ENCODE results near the gene DNM1L. TPM values are rescaled to one million over a fixed set of nuclear protein-coding genes. Genes with fewer than 3 reads are reported as not detected.

DNM1L gene
- total RNA-seq (2021): 95.8 and 112 TPM in 2 replicates
- percentile 92 among the genes with signal in this experiment for Bru-seq, nascent RNA
- percentile 88 among the genes with signal in this experiment for BruChase-seq, experiment 1, labeled RNA remaining after a 2-hour chase
- BruChase-seq, experiment 2, labeled RNA remaining after a 6-hour chase: percentile 89 among the genes with signal in this experiment
- long read RNA-seq, full-length matches to known transcripts: 76 of 89 reads
- long read RNA-seq, partial matches to known transcripts: 6 of 89 reads
- long read RNA-seq, other reads (novel, unspliced or antisense): 7 of 89 reads

- POLR2A ChIA-PET (ENCODE audit: unreplicated experiment): interaction anchor here (0.6 to 0.7 kb wide), 2 partner anchors 43 to 1404 kb away, joined by 3 to 8 read pairs; no protein-coding TSS in a partner anchor
These were observed at the start of gene DNM1L for GRCh38 chr12:32679091-32679919. Gene DNM1L, plus strand, starts transcription at chr12:32679301. Its CDS starts 63 bp downstream, at chr12:32679364.

GRCh38 chr12:32641287-32641901 is 37.7 kb upstream of the DNM1L start:
- Histone ChIP-seq H3K36me3 (ENCODE audit: low read depth) (peaks cover 22% of the 10 kb centered on the region; the same call in 1 of the 2 replicates), H3F3A (ENCODE audit: insufficient read depth, low read depth) (peaks cover 4% of the 10 kb centered on the region; the same call in 1 of the 2 replicates), H3K27ac (no peak overlapping the region), H3K4me2 (no peak overlapping the region), H2AFZ (no peak overlapping the region), H3K4me1 (replicated peaks; ENCODE audit: insufficient read depth) (no peaks in the 10 kb centered on the region), H3K9me2 (ENCODE audit: insufficient read depth) (no peaks in the 10 kb centered on the region), H3K9me3 (ENCODE audit: insufficient read depth, low read depth) (no peaks in the 10 kb centered on the region; the same call in 1 of the 2 replicates), H4K20me1 (ENCODE audit: insufficient read depth) (no peaks in the 10 kb centered on the region), H3K4me3 (no peak overlapping the region), H3K27me3 (ENCODE audit: insufficient read depth, low read depth) (no peaks in the 10 kb centered on the region), H3K79me2 (ENCODE audit: low read depth) (no peaks in the 10 kb centered on the region)
- DNase-seq: no peak
- ChIA-PET CTCF (no interaction called here), POLR2A (ENCODE audit: unreplicated experiment) (interaction anchor here (0.5 kb wide), 1 partner anchor 60 kb away, joined by 7 read pairs; no protein-coding TSS in a partner anchor)
- TF ChIP-seq CTCF (conservative IDR thresholded peaks at IDR 0.05) (no peak), EZH2 (IDR thresholded peaks at IDR 0.05; ENCODE audit: low read depth) (no peak)
- intact Hi-C loops (cut with micrococcal nuclease; ENCODE audit: unreplicated experiment): no loop called here
- BruUV-seq (replicated peaks): no TSS peak

More at GRCh38 chr12:32679091-32679919, at the start of gene DNM1L:
- Histone ChIP-seq H3K36me3 (ENCODE audit: low read depth) (0 out of 2 replicates have a peak, but pooled peaks cover 6% of the 10 kb centered on the region), H3K27ac (peak within 1 kb of the TSS; percentile 71), H2AFZ (peak within 1 kb of the TSS; percentile 86), H3K79me2 (ENCODE audit: low read depth) (peaks cover 47% of the 10 kb centered on the region), H3K27me3 (ENCODE audit: insufficient read depth, low read depth) (no peaks in the 10 kb centered on the region), H3F3A (ENCODE audit: insufficient read depth, low read depth) (peaks cover 21% of the 10 kb centered on the region; the same call in 1 of the 2 replicates), H3K9me2 (ENCODE audit: insufficient read depth) (no peaks in the 10 kb centered on the region), H3K4me2 (peak within 1 kb of the TSS; percentile 94), H4K20me1 (ENCODE audit: insufficient read depth) (no peaks in the 10 kb centered on the region; the same call in none of the 2 replicates), H3K4me1 (replicated peaks; ENCODE audit: insufficient read depth) (peaks cover 26% of the 10 kb centered on the region), H3K9me3 (ENCODE audit: insufficient read depth, low read depth) (no peaks in the 10 kb centered on the region), H3K4me3 (peak within 1 kb of the TSS; percentile 82)
- TF ChIP-seq EZH2 (IDR thresholded peaks at IDR 0.05; ENCODE audit: low read depth): no peak
- no peak for TF ChIP-seq CTCF (conservative IDR thresholded peaks at IDR 0.05)
- DNase-seq: peak; percentile 87 to 99
- CTCF ChIA-PET: no interaction called here
- no TSS peak for BruUV-seq (replicated peaks)
- intact Hi-C loops (cut with micrococcal nuclease; ENCODE audit: unreplicated experiment): loop anchor here (1.0 to 10.0 kb wide), 7 partner anchors 75 to 1343 kb away; partner anchors contain the start of genes ALG10, ETFBKMT, FGD4 and YARS2

GRCh38 chr12:32644431-32644830 is 34.7 kb upstream of the DNM1L start:
- BruUV-seq (replicated peaks): no TSS peak
- POLR2A ChIA-PET (ENCODE audit: unreplicated experiment): no interaction called here
- H3F3A ChIP-seq (ENCODE audit: insufficient read depth, low read depth): peaks cover 4% of the 10 kb centered on the region; the same call in 1 of the 2 replicates

More at GRCh38 chr12:32644431-32644830, 34.7 kb upstream of the DNM1L start:
- Histone ChIP-seq H4K20me1 (ENCODE audit: insufficient read depth) (no peaks in the 10 kb centered on the region), H3K36me3 (ENCODE audit: low read depth) (peaks cover 16% of the 10 kb centered on the region; the same call in 1 of the 2 replicates), H3K79me2 (ENCODE audit: low read depth) (no peaks in the 10 kb centered on the region), H3K9me2 (ENCODE audit: insufficient read depth) (no peaks in the 10 kb centered on the region), H3K9me3 (ENCODE audit: insufficient read depth, low read depth) (no peaks in the 10 kb centered on the region), H3K4me2 (no peak overlapping the region), H3K4me1 (replicated peaks; ENCODE audit: insufficient read depth) (no peaks in the 10 kb centered on the region), H3K4me3 (no peak overlapping the region), H3K27me3 (ENCODE audit: insufficient read depth, low read depth) (no peaks in the 10 kb centered on the region), H2AFZ (no peak overlapping the region), H3K27ac (no peak overlapping the region)
- CTCF ChIA-PET: no interaction called here
- no peak for DNase-seq
- intact Hi-C loops (cut with micrococcal nuclease; ENCODE audit: unreplicated experiment): no loop called here
- TF ChIP-seq CTCF (conservative IDR thresholded peaks at IDR 0.05) (no peak), EZH2 (IDR thresholded peaks at IDR 0.05; ENCODE audit: low read depth) (no peak)

All from PC-9 (cell line).